Putamen (tissue), 1 donor: ENCODE data around the gene HSPA8.
"Not testable (repeated sequence)": the region's sequence is repeated elsewhere in the genome, so short reads cannot be mapped to it uniquely, and the experiment has no call there.

Experiments
- DNase-seq: peaks from one replicate; pipeline ENCODE4 v3.0.0-alpha.2; 2016; ENCODE audit warnings: low spot score

The HSPA8 gene

GRCh38 chr11:123072332-123072761, 10.4 kb upstream of the HSPA8 start:
- DNase-seq = no peak

- DNase-seq = no peak
Observed at GRCh38 chr11:123069908-123070821, 8.2 kb upstream of the HSPA8 start.

DNA sequence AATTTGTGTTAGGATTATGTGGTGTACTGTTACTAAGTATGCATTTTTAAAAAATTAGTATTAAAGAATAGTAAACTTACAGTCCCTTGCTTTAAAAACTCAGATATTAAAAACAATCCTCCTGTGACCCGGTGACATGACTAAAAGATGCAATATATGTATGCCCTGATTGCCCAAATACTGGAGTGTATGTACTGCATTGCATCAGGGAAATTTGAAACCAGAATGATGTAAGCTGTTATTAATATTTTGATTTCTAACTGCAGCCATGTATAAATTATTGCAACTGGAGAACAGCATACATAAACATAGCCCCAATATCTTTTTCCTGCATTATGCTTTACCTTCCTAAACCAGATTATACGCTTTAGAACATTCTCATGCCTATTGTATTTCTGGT, 3.7 kb upstream of the HSPA8 start:
- no peak for DNase-seq

GRCh38 chr11:123063826-123064657, 2.1 kb upstream of the HSPA8 start:
- no peak for DNase-seq

DNA sequence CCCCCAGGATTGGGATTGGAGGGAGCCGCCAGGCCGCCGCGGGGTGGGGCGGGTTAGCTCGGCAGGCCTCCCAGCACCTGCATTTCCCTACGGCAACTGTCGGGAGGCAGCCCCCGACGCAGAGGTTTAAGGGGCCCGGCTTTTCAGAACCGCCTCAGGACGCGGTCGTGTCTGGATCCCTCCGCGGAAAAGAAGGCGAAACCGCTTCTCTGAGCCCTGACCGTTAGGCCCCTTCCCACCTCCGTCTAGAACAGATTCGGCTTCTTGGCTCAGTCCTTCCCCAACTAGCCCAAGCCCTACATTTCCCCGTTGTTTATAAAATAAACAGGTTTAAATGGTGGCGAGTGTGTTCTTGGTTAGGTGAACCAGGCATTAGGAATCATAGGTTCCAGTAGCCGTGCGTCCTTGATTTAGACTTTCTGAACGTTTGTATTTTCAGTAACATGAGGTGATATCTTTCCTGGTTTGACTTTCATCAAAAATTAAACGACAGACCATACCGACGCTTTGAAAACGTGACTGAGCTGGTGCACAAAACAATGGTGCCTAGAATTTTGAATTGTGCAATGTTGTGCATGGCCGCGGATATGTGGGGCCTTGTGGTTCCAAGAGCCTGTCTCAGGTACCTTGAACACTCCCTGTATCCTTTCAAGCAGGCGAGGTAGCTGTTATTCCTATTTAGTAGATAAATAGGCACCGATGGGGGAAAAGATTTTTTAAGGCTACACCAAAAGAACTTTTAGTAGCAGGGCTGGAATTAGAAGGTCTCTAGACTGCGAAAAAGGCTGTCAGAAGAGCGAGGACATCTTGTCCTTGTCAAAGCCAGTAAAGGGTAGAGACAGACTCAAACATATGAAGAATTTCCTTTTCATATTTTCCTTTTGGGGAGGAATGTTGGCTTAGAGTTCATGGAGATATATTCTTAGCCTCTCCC, 1.2 kb upstream of the HSPA8 start:
- DNase-seq = peak; percentile 72

DNA sequence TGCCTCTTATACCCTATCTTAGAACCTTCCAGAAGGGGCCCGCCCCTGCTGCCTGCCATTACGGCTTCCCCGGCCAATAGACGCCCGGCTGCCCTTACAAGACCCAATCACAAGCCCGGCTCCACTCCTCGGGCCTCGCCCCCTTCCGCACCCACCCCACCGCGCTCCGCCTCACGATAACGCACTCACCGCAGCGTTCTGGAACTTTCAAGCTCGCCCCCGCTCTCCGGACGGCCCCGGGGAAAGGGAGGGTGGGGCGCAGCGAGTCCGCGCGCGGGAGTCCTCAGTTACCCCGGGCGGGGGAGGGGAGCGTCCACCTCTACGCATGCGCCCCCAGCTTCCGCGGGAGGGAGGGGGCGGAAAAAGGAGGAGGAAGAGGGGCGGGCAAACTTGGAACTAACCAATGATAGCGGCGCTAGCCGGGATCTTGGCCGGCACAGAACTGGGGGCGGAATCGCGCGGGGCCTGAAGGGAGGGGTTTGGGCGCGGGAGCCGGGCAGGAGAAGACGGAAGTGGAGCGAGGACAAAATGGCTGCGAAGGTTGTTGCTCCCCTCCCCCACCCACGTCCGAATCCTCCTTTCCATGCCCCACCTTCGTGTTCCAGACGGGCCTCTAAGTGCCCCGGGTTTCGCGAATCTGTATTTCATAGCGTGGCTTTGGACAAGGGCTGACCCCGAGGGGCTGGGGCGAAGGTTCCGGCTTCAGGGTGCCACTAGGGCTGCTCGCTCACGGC, 389 bp upstream of the HSPA8 start:
- DNase-seq = peak; percentile 99

DNA sequence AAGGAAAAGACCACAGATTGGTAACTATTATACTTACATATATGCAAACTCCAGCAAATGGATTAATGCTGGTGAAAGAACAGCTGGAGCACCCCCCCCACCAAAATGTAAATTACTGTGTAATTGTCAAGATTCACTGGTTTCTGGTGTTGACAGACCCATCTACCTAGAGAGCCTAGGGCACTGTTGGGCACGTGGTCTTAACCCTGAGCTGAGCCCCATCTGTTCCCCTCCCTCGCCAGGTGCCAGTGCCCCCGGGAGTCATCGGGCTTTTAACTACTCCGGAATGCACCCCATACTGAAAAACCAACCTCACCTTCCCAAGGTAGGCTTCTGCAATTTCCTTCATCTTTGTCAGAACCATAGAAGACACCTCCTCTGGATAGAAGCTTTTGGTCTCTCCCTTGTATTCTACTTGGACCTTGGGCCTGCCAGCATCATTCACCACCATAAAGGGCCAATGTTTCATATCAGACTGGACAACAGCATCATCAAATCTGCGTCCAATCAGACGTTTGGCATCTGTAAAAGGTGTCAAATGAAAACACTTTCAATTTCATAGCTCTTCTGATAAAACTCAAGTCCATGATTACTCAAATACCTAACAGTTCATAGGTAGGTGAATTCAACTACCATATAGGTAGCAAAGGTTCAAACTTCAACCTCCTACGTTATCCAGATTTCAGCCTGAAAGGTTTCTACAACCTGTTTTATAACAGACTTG, 1.5 kb downstream of the HSPA8 start:
- no peak for DNase-seq

GRCh38 chr11:123059041-123059920, 2.7 kb downstream of the HSPA8 start:
- not testable (repeated sequence) for DNase-seq

- DNase-seq = no peak
Observed at GRCh38 chr11:123057661-123058305, 4.2 kb downstream of the HSPA8 start.

GRCh38 chr11:123056835-123057491, 5.0 kb downstream of the HSPA8 start:
- no peak for DNase-seq

DNA sequence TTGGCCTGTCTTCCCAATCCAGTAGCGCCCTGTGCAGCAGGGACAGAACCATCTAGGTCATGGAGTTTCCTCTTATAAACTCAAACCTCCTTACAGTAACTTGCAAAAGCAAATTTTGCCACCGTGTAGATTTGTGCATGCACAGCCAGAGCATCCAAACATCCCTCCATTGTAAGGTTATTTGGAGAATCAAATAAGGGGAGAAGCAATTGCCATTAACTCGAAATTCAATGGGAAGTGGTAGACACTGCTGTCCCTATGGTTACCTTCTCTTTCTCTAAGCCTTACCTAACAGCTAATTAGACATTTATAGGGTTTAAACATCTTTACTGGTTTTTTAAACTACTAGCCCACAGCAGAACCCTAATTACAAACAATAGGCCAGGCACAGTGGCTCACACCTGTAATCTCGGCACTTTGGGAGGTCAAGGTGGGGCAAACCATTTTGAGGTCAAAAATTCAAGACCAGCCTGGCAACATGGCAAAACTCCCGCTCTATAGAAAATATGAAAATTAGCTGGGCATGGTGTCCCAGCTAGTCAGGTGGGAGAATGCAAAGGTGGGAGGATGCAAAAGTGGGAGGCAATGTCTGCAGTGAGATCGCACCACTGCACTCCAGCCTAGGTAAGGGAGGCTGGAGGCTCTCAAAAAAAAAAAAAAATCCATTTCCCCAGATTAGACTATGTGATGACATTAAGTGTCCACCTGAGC, 6.6 kb downstream of the HSPA8 start:
- no peak for DNase-seq

- peak; percentile 66 for DNase-seq
Observed at GRCh38 chr11:123054301-123055065, 7.5 kb downstream of the HSPA8 start.

- DNase-seq = peak; percentile 72
Observed at GRCh38 chr11:123052901-123053721, 8.8 kb downstream of the HSPA8 start.

DNA sequence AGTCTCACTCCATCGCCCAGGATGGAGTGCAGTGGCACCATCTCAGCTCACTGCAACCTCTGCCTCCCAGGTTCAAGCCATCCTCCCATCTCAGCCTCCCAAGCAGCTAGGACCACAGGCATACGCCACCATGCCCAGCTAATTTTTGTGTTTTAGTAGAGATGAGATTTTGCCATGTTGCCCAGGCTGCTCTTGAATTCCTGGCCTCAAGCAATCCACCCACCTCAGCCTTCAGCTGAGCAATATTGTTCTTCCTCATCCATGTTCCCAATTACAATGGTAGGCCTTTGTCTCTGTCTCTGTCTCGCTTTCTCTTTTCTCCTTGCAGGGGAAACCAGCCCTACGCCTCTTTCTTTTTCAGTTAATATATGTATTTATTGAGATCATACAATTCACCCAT, 10.3 kb downstream of the HSPA8 start:
- no peak for DNase-seq

DNA sequence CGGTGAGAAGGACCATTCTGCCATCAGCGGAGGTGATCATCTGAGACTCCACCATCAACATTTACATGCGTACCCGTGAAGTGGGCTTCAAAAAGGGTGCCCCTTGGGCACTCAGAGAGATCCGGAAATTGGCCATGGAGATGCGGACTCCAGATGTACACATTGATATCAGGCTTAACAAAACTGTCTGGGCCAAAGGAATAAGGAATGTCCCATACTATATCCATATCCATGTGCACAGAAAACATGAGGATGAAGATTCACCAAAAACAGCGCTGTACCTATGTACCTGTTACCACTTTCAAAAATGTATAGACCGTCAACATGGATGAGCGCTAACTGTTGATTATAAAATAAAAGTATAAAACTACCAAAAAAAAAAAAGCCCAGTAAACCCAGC, 10.8 kb downstream of the HSPA8 start:
- no peak for DNase-seq

GRCh38 chr11:123047947-123048293, 14.0 kb downstream of the HSPA8 start:
- no peak for DNase-seq
